ENCODE results near the gene MYOZ3. TPM values are rescaled to one million over a fixed set of nuclear protein-coding genes. Genes with fewer than 3 reads are reported as not detected.

MYOZ3 gene
- total RNA-seq, 1 experiment from 2014 or later = not detected

- no TSS peak for BruUV-seq (replicated peaks)
- H3K36me3 ChIP-seq (ENCODE audit: low read depth) = no peaks in the 10 kb centered on the region
- no peak overlapping the region for H3K27ac ChIP-seq
- TF ChIP-seq CTCF (conservative IDR thresholded peaks at IDR 0.05) (no peak), EZH2 (IDR thresholded peaks at IDR 0.05; ENCODE audit: low read depth) (no peak)
- intact Hi-C loops (cut with micrococcal nuclease; ENCODE audit: unreplicated experiment) = no loop called here
- no peak for DNase-seq
- H3K27me3 ChIP-seq (ENCODE audit: insufficient read depth, low read depth) = no peaks in the 10 kb centered on the region
- CTCF ChIA-PET = no interaction called here
- no peaks in the 10 kb centered on the region for H3K9me3 ChIP-seq (ENCODE audit: insufficient read depth, low read depth)
- H3K9me2 ChIP-seq (ENCODE audit: insufficient read depth) = no peaks in the 10 kb centered on the region
- POLR2A ChIA-PET (ENCODE audit: unreplicated experiment) = no interaction called here
- H2AFZ ChIP-seq = no peak overlapping the region; the same call in 1 of the 2 replicates
- no peaks in the 10 kb centered on the region for H3K4me1 ChIP-seq (replicated peaks; ENCODE audit: insufficient read depth)
- no peak overlapping the region; the same call in 1 of the 2 replicates for H3K4me3 ChIP-seq
- no peaks in the 10 kb centered on the region for H3K79me2 ChIP-seq (ENCODE audit: low read depth)
- no peaks in the 10 kb centered on the region; the same call in 1 of the 2 replicates for H3F3A ChIP-seq (ENCODE audit: insufficient read depth, low read depth)
- no peaks in the 10 kb centered on the region for H4K20me1 ChIP-seq (ENCODE audit: insufficient read depth)
- H3K4me2 ChIP-seq = peak overlapping the region; percentile 50; the same call in 1 of the 2 replicates
These were observed 11.8 kb downstream of the MYOZ3 start for GRCh38 chr5:150672884-150673275.

DNA sequence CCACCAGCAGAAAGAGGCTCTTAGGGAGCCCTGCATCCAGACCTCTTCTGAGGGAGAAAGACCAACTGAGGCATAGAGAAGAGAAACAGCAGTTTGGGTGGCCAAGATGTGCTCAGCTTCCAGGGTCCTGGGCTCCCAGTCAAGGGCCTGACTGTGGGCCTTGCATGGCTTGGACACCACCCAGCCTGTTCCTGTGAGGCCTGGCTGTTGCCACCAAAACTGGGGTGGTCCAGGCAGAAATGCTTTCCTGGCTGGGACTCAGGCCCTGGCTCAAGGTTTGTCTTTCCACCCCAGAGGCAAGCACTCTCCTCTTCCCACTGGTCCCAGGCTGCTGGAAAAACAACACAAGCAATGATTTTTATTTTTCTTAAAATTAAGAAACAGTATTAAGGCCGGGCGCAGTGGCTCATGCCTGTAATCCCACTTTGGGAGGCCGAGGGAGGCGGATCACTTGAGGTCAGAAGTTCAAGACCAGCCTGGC is 13.3 kb downstream of the MYOZ3 start:
- POLR2A ChIA-PET (ENCODE audit: unreplicated experiment) = no interaction called here
- Histone ChIP-seq H3K9me2 (ENCODE audit: insufficient read depth) (no peaks in the 10 kb centered on the region), H2AFZ (no peak overlapping the region), H4K20me1 (ENCODE audit: insufficient read depth) (no peaks in the 10 kb centered on the region), H3F3A (ENCODE audit: insufficient read depth, low read depth) (no peaks in the 10 kb centered on the region; the same call in 1 of the 2 replicates), H3K9me3 (ENCODE audit: insufficient read depth, low read depth) (no peaks in the 10 kb centered on the region), H3K79me2 (ENCODE audit: low read depth) (no peaks in the 10 kb centered on the region), H3K4me1 (replicated peaks; ENCODE audit: insufficient read depth) (no peaks in the 10 kb centered on the region), H3K4me2 (no peak overlapping the region), H3K27me3 (ENCODE audit: insufficient read depth, low read depth) (no peaks in the 10 kb centered on the region), H3K36me3 (ENCODE audit: low read depth) (no peaks in the 10 kb centered on the region), H3K4me3 (no peak overlapping the region), H3K27ac (no peak overlapping the region)
- no peak for TF ChIP-seq CTCF (conservative IDR thresholded peaks at IDR 0.05)
- no peak for TF ChIP-seq EZH2 (IDR thresholded peaks at IDR 0.05; ENCODE audit: low read depth)
- CTCF ChIA-PET = interaction anchor here (0.6 kb wide), 1 partner anchor 176 kb away, joined by 3 read pairs; no protein-coding TSS in a partner anchor
- no TSS peak for BruUV-seq (replicated peaks)
- intact Hi-C loops (cut with micrococcal nuclease; ENCODE audit: unreplicated experiment) = no loop called here
- DNase-seq = no peak

GRCh38 chr5:150675069-150675468 is 14.0 kb downstream of the MYOZ3 start:
- intact Hi-C loops (cut with micrococcal nuclease; ENCODE audit: unreplicated experiment) = no loop called here
- H3K9me2 ChIP-seq (ENCODE audit: insufficient read depth) = no peaks in the 10 kb centered on the region

More at GRCh38 chr5:150675069-150675468, 14.0 kb downstream of the MYOZ3 start:
- Histone ChIP-seq H3K27me3 (ENCODE audit: insufficient read depth, low read depth) (no peaks in the 10 kb centered on the region), H3K4me3 (no peak overlapping the region), H3K4me1 (replicated peaks; ENCODE audit: insufficient read depth) (no peaks in the 10 kb centered on the region), H3K79me2 (ENCODE audit: low read depth) (no peaks in the 10 kb centered on the region), H2AFZ (no peak overlapping the region), H3F3A (ENCODE audit: insufficient read depth, low read depth) (no peaks in the 10 kb centered on the region; the same call in 1 of the 2 replicates), H3K27ac (no peak overlapping the region), H4K20me1 (ENCODE audit: insufficient read depth) (no peaks in the 10 kb centered on the region), H3K9me3 (ENCODE audit: insufficient read depth, low read depth) (no peaks in the 10 kb centered on the region), H3K36me3 (ENCODE audit: low read depth) (no peaks in the 10 kb centered on the region), H3K4me2 (no peak overlapping the region)
- no peak for DNase-seq
- CTCF ChIA-PET = interaction anchor here (0.6 kb wide), 1 partner anchor 116 kb away, joined by 3 read pairs; no protein-coding TSS in a partner anchor
- POLR2A ChIA-PET (ENCODE audit: unreplicated experiment) = interaction anchor here (0.6 kb wide), 1 partner anchor 30 kb away, joined by 6 read pairs; no protein-coding TSS in a partner anchor
- no TSS peak for BruUV-seq (replicated peaks)
- no peak for TF ChIP-seq CTCF (conservative IDR thresholded peaks at IDR 0.05)
- TF ChIP-seq EZH2 (IDR thresholded peaks at IDR 0.05; ENCODE audit: low read depth) = no peak
